Psoas muscle (tissue), 8 donors: ENCODE data around the gene GUCY2F. TPM values are rescaled to one million over a fixed set of nuclear protein-coding genes. Genes with fewer than 3 reads are reported as not detected.

Experiments used
- ATAC-seq, 4 donors: fragments of 200-7000 bp; cut with Tn5 transposase; one replicate each; pipeline ENCODE4 v1.9.1; 2020; ENCODE audit warnings: moderate library complexity in 3 of 4, mild to moderate bottlenecking in 2 of 4
- DNase-seq, 2 donors: peaks; one replicate each; pipeline ENCODE4 v3.0.0-alpha.2; 2020
- H3K27ac ChIP-seq: fragments of 200-600 bp; one replicate; pipeline ENCODE4 v1.8.0; 2022
- H3K27me3 ChIP-seq, 3 donors: fragments of 200-600 bp in 1 of 3; one replicate each; pipeline versions ENCODE4 v1.6.1 to v1.8.0; 2013 to 2022; ENCODE audit warnings: low read length in 2 of 3, mild to moderate bottlenecking in 2 of 3, moderate library complexity in 1 of 3; ENCODE audit not compliant: insufficient read depth in 3 of 3
- H3K36me3 ChIP-seq, 2 donors: fragments of 200-600 bp in 1 of 2; one replicate each; pipeline versions ENCODE4 v1.6.1 to v1.8.0; 2013 to 2022; ENCODE audit warnings: low read depth in 1 of 2, mild to moderate bottlenecking in 1 of 2, moderate library complexity in 1 of 2; ENCODE audit not compliant: insufficient read depth in 1 of 2
- H3K4me1 ChIP-seq: fragments of 200-600 bp; one replicate; pipeline ENCODE4 v1.8.0; 2022
- H3K4me3 ChIP-seq: fragments of 200-600 bp; one replicate; pipeline ENCODE4 v1.8.0; 2022; ENCODE audit warnings: mild to moderate bottlenecking
- H3K9me3 ChIP-seq: fragments of 200-600 bp; one replicate; pipeline ENCODE4 v1.8.0; 2022
- CTCF ChIP-seq: fragments of 200-600 bp; IDR thresholded peaks from one replicate; pipeline ENCODE4 v1.8.0; 2022; ENCODE audit warnings: antibody characterized with exemption
- WGBS, 3 donors: extraction: QIAGEN DNeasy Blood & Tissue Kit; methylation state at CpG; one replicate each; pipeline versions ENCODE4 v1.1.6 to v1.1.7; 2013; 5-methylcytosine and 5-hydroxymethylcytosine counted together
- intact Hi-C, 2 donors: fragments of 100-400 bp; cut with DNase I; formaldehyde crosslinking; loops; one replicate each; pipeline versions ENCODE4 v1.11.0 to v1.14.2; 2022
- polyA plus RNA-seq, 3 donors: library from polyadenylated mRNA; stranded (reverse); fragments of 200-250 nt; gene quantifications; one replicate each; pipeline ENCODE4 v1.2.3, GENCODE V29; 2013
- total RNA-seq, 4 donors: library from RNA; stranded (reverse); fragmentation: NEBNext Ultra II Directional in 2 of 4; extraction: Animal tissue kit (Norgen Biotek cat#: 25700) in 2 of 4; gene quantifications; one replicate each; pipeline versions ENCODE4 v1.2.1 to v1.2.4, GENCODE V29; 2021 to 2023
- donor health status: healthy with polysubstance abuse.
- donor health status: DM: no; HTN: no; CAD: no; lungs with moderate emphysema.
- donor health status: Bipolar disorder and iron deficiency.
- donor health status: healthy.
- donor health status: DM: yes; HTN: yes; CAD: no.
- donor health status: DM: no; HTN: no; CAD: no.
- donor health status: DM: no; HTN: no; CAD: no.
- donor health status: DM: yes; HTN: yes; CAD: no.

GUCY2F gene
- total and polyA plus RNA-seq, 7 donors = not detected

GRCh38 chrX:109409181-109409580, 72.7 kb downstream of the GUCY2F start:
- intact Hi-C loops = no loop called here
- ATAC-seq (no peak), DNase-seq (no peak)
- Histone ChIP-seq H3K9me3 (no peaks in the 10 kb centered on the region), H3K4me1 (no peaks in the 10 kb centered on the region), H3K4me3 (no peak overlapping the region), H3K27ac (no peak overlapping the region), H3K36me3 (no peaks in the 10 kb centered on the region), H3K27me3 (peaks cover 0 to 18% (median 0%) of the 10 kb centered on the region in 3 donors)
- WGBS, 3 donors = 71 to 89% (median 85%) methylated on average over 2 of the region's 2 CpGs
- no peak for TF ChIP-seq CTCF

GRCh38 chrX:109403922-109404321, 78.0 kb downstream of the GUCY2F start:
- H3K36me3 ChIP-seq = no peaks in the 10 kb centered on the region
- no peak overlapping the region for H3K4me3 ChIP-seq
- WGBS, 3 donors = 46 to 70% (median 66%) methylated on average over 4 of the region's 4 CpGs
- no peaks in the 10 kb centered on the region for H3K9me3 ChIP-seq
- ATAC-seq (no peak), DNase-seq (no peak)
- no peak overlapping the region for H3K27ac ChIP-seq
- no peaks in the 10 kb centered on the region for H3K4me1 ChIP-seq
- peaks cover 0 to 26% (median 0%) of the 10 kb centered on the region in 3 donors for H3K27me3 ChIP-seq
- intact Hi-C loops = no loop called here
- no peak for TF ChIP-seq CTCF

GRCh38 chrX:109399831-109400230, 82.1 kb downstream of the GUCY2F start:
- Histone ChIP-seq H3K4me3 (no peak overlapping the region), H3K27ac (no peak overlapping the region), H3K36me3 (no peaks in the 10 kb centered on the region), H3K9me3 (no peaks in the 10 kb centered on the region), H3K27me3 (peaks cover 0 to 46% (median 0%) of the 10 kb centered on the region in 3 donors), H3K4me1 (no peaks in the 10 kb centered on the region)
- no peak for TF ChIP-seq CTCF
- ATAC-seq (no peak), DNase-seq (no peak)
- WGBS, 3 donors = 61 to 71% (median 65%) methylated on average over 3 of the region's 3 CpGs
- intact Hi-C loops = no loop called here

GRCh38 chrX:109398833-109399232, 83.1 kb downstream of the GUCY2F start:
- Histone ChIP-seq H3K4me1 (no peaks in the 10 kb centered on the region), H3K27me3 (peaks cover 0 to 44% (median 0%) of the 10 kb centered on the region in 3 donors), H3K27ac (no peak overlapping the region), H3K4me3 (no peak overlapping the region), H3K9me3 (no peaks in the 10 kb centered on the region), H3K36me3 (no peaks in the 10 kb centered on the region)
- ATAC-seq (no peak), DNase-seq (no peak)
- TF ChIP-seq CTCF = no peak
- 29 to 65% (median 38%) methylated on average over 2 of the region's 2 CpGs for WGBS, 3 donors
- intact Hi-C loops = no loop called here

- no peak overlapping the region for H3K27ac ChIP-seq
- no peak for TF ChIP-seq CTCF
- DNase-seq (no peak), ATAC-seq (no peak)
- H3K36me3 ChIP-seq = no peaks in the 10 kb centered on the region
- intact Hi-C loops = no loop called here
- no peaks in the 10 kb centered on the region for H3K9me3 ChIP-seq
- H3K27me3 ChIP-seq = peaks cover 0 to 42% (median 0%) of the 10 kb centered on the region in 3 donors
- H3K4me3 ChIP-seq = no peak overlapping the region
- no peaks in the 10 kb centered on the region for H3K4me1 ChIP-seq
- WGBS, 3 donors = 65 to 92% (median 69%) methylated on average over 1 of the region's 1 CpG
Measured at GRCh38 chrX:109398061-109398460, 83.8 kb downstream of the GUCY2F start.
